K562 (cell line): ENCODE results near the gene CERCAM. TPM values are rescaled to one million over a fixed set of nuclear protein-coding genes. Genes with fewer than 3 reads are reported as not detected.
A peak's percentile ranks its signal among the peaks of the same experiment; 100 is the strongest.

ENCODE experiments used
- CREM ChIP-seq: IDR thresholded peaks from 2 replicates; pipeline ENCODE4 v1.6.1; 2014; ENCODE audit warnings: antibody characterized with exemption, low read depth
- CXXC5 ChIP-seq: fragments of 250-450 bp; sonication (Bioruptor Pico); IDR thresholded peaks from 2 replicates; pipeline ENCODE4 v1.8.0; 2022; ENCODE audit warnings: inconsistent platforms, mild to moderate bottlenecking, moderate library complexity
- E2F5 ChIP-seq: sonication (generic); formaldehyde crosslinking; IDR thresholded peaks from 2 replicates; pipeline ENCODE4 v1.8.0; 2022; ENCODE audit warnings: mild to moderate bottlenecking, missing genetic modification reagents
- EP300 ChIP-seq: IDR thresholded peaks from 2 replicates; pipeline ENCODE4 v1.6.1; 2012; ENCODE audit warnings: low read length, improper control_type of control experiment
- FOXO4 ChIP-seq: fragments of 450-650 bp; formaldehyde crosslinking; IDR thresholded peaks from 2 replicates; pipeline ENCODE4 v1.4.0; 2020; ENCODE audit warnings: mild to moderate bottlenecking, moderate library complexity
- GABPA ChIP-seq: fragments of 200-800 bp; sonication (Bioruptor generic); conservative IDR thresholded peaks from 2 replicates; pipeline ENCODE4 v1.6.1; 2016; ENCODE audit warnings: low read depth, missing genetic modification characterization, missing compliant biosample characterization
- JUN ChIP-seq, 2 experiments: sonication (generic) in 1 of 2; formaldehyde crosslinking in 1 of 2; IDR thresholded peaks; 2 replicates each; pipeline versions ENCODE4 v1.6.1 to v1.8.0; 2012 to 2022; ENCODE audit warnings: borderline replicate concordance in 2 of 2, mild to moderate bottlenecking in 2 of 2, improper control_type of control experiment in 1 of 2, low read depth in 1 of 2, low read length in 1 of 2, missing genetic modification reagents in 1 of 2
- MAFF ChIP-seq: IDR thresholded peaks from 2 replicates; pipeline ENCODE4 v1.6.1; 2012; ENCODE audit warnings: low read length, improper control_type of control experiment
- MEIS2 ChIP-seq: fragments of 450-650 bp; IDR thresholded peaks from 2 replicates; pipeline ENCODE4 v1.6.1; 2014; ENCODE audit warnings: mild to moderate bottlenecking; ENCODE audit not compliant: partially characterized antibody
- SMARCE1 ChIP-seq: fragments of 450-650 bp; IDR thresholded peaks from 2 replicates; pipeline ENCODE4 v1.7.1; 2016; ENCODE audit warnings: mild to moderate bottlenecking
- TCF3 ChIP-seq: sonication (generic); formaldehyde crosslinking; IDR thresholded peaks from 2 replicates; pipeline ENCODE4 v1.4.0; 2020; ENCODE audit warnings: mild to moderate bottlenecking, missing genetic modification reagents
- ZNF274 ChIP-seq: IDR thresholded peaks from 2 replicates; pipeline ENCODE4 v1.6.1; 2011; ENCODE audit warnings: low read depth, mild to moderate bottlenecking, low read length, moderate library complexity, borderline replicate concordance
- polyA plus RNA-seq, 8 experiments: library from polyadenylated mRNA; depleted of rRNA in 4 of 8; stranded (reverse) in 5 of 8; unstranded in 3 of 8; fragments of >200 nt; fragmentation: Nextera tagmentation in 2 of 8; fragmentation: Illumina TruSeq in 1 of 8; extraction: Ambion mirVana in 2 of 8; extraction: Trizol in 1 of 8; gene quantifications; 2 replicates each; pipeline versions ENCODE4 v1.2.1 to v1.2.3, GENCODE V29; 2011 to 2014; ENCODE audit warnings: inconsistent platforms in 1 of 8, missing spikeins in 1 of 8
- total RNA-seq, 7 experiments: library from RNA; depleted of rRNA in 6 of 7; stranded (reverse); fragments of >200 nt in 6 of 7; fragmentation: Illumina TruSeq in 2 of 7; extraction: Trizol in 2 of 7; gene quantifications; 2 replicates each; pipeline versions ENCODE4 v1.2.1 to v1.2.3, GENCODE V29; 2011 to 2021; ENCODE audit warnings: low replicate concordance in 1 of 7
- TF ChIP-seq, protein P1 (sequence below): fragments of 250-450 bp; sonication (Bioruptor Pico); IDR thresholded peaks from 2 replicates; pipeline ENCODE4 v1.5.0; 2021; ENCODE audit warnings: mild to moderate bottlenecking, borderline replicate concordance
- TF ChIP-seq, protein P2 (sequence below): sonication (generic); formaldehyde crosslinking; IDR thresholded peaks from 2 replicates; pipeline ENCODE4 v1.9.0; 2022; ENCODE audit warnings: mild to moderate bottlenecking, missing genetic modification reagents

Gene CERCAM
- total and polyA plus RNA-seq, 9 of the 15 experiments (the other 6 are each of a cell fraction or from before 2014, with no cell fraction given) = 0.75 to 24.0 (median 18.0) TPM

GRCh38 chr9:128469070-128469469 is 48.4 kb downstream of the CERCAM start (continued):
- TF ChIP-seq, protein P1, sequence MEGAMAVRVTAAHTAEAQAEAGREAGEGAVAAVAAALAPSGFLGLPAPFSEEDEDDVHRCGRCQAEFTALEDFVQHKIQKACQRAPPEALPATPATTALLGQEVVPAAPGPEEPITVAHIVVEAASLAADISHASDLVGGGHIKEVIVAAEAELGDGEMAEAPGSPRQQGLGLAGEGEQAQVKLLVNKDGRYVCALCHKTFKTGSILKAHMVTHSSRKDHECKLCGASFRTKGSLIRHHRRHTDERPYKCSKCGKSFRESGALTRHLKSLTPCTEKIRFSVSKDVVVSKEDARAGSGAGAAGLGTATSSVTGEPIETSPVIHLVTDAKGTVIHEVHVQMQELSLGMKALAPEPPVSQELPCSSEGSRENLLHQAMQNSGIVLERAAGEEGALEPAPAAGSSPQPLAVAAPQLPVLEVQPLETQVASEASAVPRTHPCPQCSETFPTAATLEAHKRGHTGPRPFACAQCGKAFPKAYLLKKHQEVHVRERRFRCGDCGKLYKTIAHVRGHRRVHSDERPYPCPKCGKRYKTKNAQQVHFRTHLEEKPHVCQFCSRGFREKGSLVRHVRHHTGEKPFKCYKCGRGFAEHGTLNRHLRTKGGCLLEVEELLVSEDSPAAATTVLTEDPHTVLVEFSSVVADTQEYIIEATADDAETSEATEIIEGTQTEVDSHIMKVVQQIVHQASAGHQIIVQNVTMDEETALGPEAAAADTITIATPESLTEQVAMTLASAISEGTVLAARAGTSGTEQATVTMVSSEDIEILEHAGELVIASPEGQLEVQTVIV (CRISPR knock-in tag) = no peak
- TF ChIP-seq MEIS2 = peak; percentile 5
- TF ChIP-seq TCF3 (CRISPR knock-in tag) = peak; percentile 16; the same call in 1 of the 2 replicates
- no peak for TF ChIP-seq CXXC5 (CRISPR knock-in tag)
- no peak for TF ChIP-seq SMARCE1
- TF ChIP-seq ZNF274 = no peak
- TF ChIP-seq FOXO4 (CRISPR knock-in tag) = no peak
- TF ChIP-seq CREM = 0 out of 2 replicates have a peak, but pooled peaks have one; percentile 22
- peak; percentile 23; the same call in 1 of the 2 replicates for TF ChIP-seq MAFF
- TF ChIP-seq, protein P2, sequence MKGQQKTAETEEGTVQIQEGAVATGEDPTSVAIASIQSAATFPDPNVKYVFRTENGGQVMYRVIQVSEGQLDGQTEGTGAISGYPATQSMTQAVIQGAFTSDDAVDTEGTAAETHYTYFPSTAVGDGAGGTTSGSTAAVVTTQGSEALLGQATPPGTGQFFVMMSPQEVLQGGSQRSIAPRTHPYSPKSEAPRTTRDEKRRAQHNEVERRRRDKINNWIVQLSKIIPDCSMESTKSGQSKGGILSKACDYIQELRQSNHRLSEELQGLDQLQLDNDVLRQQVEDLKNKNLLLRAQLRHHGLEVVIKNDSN (CRISPR knock-in tag) = no peak
- no peak for TF ChIP-seq JUN (IDR thresholded peaks at IDR 0.05; ENCODE audit: borderline replicate concordance, low read depth, low read length)
- no peak for TF ChIP-seq JUN (CRISPR knock-in tag; IDR thresholded peaks at IDR 0.05; ENCODE audit: borderline replicate concordance)
- no peak for TF ChIP-seq GABPA (tag)
- TF ChIP-seq E2F5 (CRISPR knock-in tag) = no peak
- TF ChIP-seq EP300 = 0 out of 2 replicates have a peak, but pooled peaks have one; percentile 13
- TF ChIP-seq, all 486 proteins: peak for 13
